Activated CD4-positive, alpha-beta T cell treated with anti-CD3 and anti-CD28 coated beads, Interleukin-2, amount 10 ng/mL, durations not matched to agents 7 days and 5 days (primary cell): Measurements from ENCODE around the gene CACFD1. TPM values are rescaled to one million over a fixed set of nuclear protein-coding genes. Genes with fewer than 3 reads are reported as not detected.
A peak's percentile ranks its signal among the peaks of the same experiment; 100 is the strongest.

Experiments
- CTCF ChIA-PET: fragments of 350-600 bp; sonication (Branson Sonifier 250); formaldehyde crosslinking; loops from one replicate; lab custom pipeline; 2021; ENCODE audit warnings: antibody characterized with exemption; lab: Charles Lee
- POLR2A ChIA-PET: fragments of 350-600 bp; sonication (Branson Sonifier 250); formaldehyde crosslinking; loops from one replicate; lab custom pipeline; 2021; ENCODE audit warnings: antibody characterized with exemption; lab: Charles Lee
- DNase-seq: peaks from one replicate; pipeline ENCODE4 v3.0.0-alpha.2; 2020
- H3K27ac Mint-ChIP-seq: one replicate; pipeline ENCODE4 v1.8.0; 2021; ENCODE audit warnings: mild to moderate bottlenecking, moderate library complexity, mixed read lengths
- H3K27me3 Mint-ChIP-seq: one replicate; pipeline ENCODE4 v1.8.0; 2021; ENCODE audit warnings: mixed read lengths
- H3K36me3 Mint-ChIP-seq: one replicate; pipeline ENCODE4 v1.8.0; 2021; ENCODE audit warnings: low read depth, mixed read lengths
- H3K4me1 Mint-ChIP-seq: one replicate; pipeline ENCODE4 v1.8.0; 2021; ENCODE audit warnings: mixed read lengths
- H3K4me3 Mint-ChIP-seq: one replicate; pipeline ENCODE4 v1.8.0; 2021; ENCODE audit warnings: mild to moderate bottlenecking, moderate library complexity, mixed read lengths
- H3K9me3 Mint-ChIP-seq: one replicate; pipeline ENCODE4 v1.8.0; 2021; ENCODE audit warnings: mixed read lengths
- total RNA-seq, 2 experiments: library from RNA; stranded (reverse); gene quantifications; one replicate each; pipeline ENCODE4 v1.2.3, GENCODE V29; 2021

Gene CACFD1
- total RNA-seq, 2 experiments from 2014 or later = 0.75 to 1.3 TPM

DNA sequence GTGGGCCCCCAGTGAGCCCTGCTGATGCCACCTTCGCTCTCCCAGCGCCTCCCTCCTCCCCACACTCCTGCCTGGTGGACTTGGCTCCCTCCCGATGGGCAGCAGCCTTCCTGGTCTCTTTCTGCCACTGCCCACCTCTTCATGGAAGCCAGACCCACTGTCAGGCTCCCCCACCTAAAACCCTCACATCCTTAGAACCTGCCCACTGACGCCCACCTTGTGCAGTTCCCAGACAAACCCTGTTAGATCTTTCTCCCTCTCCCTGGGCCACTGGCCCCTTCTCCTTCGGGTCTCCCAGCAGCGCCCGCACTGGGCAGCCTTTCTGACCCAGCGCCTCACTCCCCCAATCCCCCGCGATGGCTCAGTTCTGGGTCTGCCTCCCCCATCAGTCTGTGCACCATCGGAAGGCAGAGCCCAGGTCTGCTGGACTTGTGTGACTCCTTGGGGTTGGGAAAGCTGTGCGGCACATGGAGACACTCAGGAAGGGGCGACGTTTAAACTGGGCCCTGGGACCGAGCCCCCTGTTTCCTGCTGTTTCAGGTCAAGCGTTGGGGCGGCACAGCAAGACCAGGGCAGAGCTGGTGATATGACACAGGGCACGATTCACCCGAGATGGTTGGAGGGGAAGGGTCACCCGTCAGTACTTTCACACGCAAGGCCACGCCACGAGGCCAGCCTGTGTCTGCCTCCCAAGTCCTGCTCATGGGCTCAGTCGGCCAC is 47.6 kb downstream of the CACFD1 start:
- ChIA-PET POLR2A (no interaction called here), CTCF (no interaction called here)
- H3K27me3 Mint-ChIP-seq = peaks cover 5% of the 10 kb centered on the region

DNA sequence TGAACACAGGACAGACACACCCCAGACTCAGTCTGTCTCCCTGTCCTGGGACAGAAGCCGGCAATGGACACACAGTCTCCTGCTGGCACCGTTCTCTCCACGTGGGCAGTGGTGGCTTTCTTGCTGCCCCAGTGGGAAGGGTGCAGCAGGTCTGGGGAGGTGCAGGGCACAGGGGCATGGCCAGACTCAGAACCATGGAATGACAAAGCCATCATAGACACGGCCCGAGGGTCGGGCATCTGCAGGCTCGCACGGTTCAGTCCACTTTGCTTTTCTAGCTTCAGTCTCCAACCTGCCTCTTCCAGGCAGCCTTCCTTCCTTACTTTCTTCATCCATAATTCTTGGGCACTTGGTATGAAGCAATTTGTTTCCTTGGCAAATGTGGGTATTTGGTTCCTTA is 48.3 kb downstream of the CACFD1 start:
- Mint-ChIP-seq H3K27me3 (peaks cover 5% of the 10 kb centered on the region), H3K4me3 (no peak overlapping the region), H3K9me3 (no peaks in the 10 kb centered on the region), H3K4me1 (peaks cover 16% of the 10 kb centered on the region), H3K36me3 (no peaks in the 10 kb centered on the region), H3K27ac (no peak overlapping the region)
- ChIA-PET POLR2A (no interaction called here), CTCF (no interaction called here)
- no peak for DNase-seq

More for the DNA sequence above, 47.6 kb downstream of the CACFD1 start:
- Mint-ChIP-seq H3K36me3 (no peaks in the 10 kb centered on the region), H3K27ac (no peak overlapping the region), H3K9me3 (peaks cover 3% of the 10 kb centered on the region), H3K4me3 (no peak overlapping the region), H3K4me1 (peaks cover 16% of the 10 kb centered on the region)
- no peak for DNase-seq

DNA sequence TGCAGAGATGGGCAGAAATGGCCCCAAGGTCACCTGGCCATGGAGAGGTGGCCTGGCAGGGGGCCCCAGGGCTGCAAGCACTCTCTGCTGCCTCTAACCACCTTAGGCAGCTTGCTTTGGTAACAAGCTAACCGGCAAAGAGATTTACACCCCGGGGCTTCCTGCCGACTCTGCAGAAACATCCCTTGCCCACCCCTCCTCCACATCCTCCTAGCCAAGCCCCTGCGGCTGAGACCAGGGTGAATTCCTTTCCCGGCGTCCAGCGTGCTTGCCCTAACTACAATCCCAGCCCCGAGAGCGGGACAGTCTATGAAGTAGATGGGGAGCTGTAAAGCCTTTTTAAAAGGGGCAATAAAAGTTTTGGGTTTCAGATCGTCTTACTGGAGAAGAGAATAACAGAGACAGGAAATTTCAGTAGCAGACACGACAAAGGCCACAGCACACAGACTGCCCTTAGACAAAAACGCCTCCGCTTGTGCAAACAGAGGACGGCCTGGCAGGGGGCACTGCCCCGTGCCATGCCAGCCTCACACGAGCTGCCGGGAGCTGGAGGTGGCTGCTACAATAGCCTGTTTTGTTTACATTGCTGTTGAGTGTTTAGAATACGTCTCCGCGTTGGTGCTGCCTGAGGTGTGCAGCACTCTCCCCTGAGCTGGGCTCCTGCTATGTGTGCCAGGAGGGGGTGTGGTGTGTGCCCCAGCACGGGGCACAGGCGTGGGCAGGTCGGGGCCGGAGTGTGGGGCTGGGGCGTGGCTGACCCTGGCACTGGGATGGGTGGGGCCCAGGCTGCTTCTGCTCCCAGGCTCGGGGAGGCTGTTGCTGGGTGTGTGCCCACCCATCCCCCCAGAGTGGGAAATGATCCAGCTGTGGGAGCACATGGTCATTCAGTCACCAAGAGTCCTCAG is 49.7 kb downstream of the CACFD1 start:
- peak overlapping the region; percentile 60 for H3K4me3 Mint-ChIP-seq
- CTCF ChIA-PET = interaction anchor here (0.6 to 0.7 kb wide), 2 partner anchors 9 to 25 kb away, joined by 3 read pairs; no protein-coding TSS in a partner anchor
- H3K36me3 Mint-ChIP-seq = no peaks in the 10 kb centered on the region
- H3K4me1 Mint-ChIP-seq = peaks cover 16% of the 10 kb centered on the region
- POLR2A ChIA-PET = no interaction called here
- H3K27me3 Mint-ChIP-seq = no peaks in the 10 kb centered on the region
- DNase-seq = peak; percentile 38
- H3K27ac Mint-ChIP-seq = peak overlapping the region; percentile 93
- H3K9me3 Mint-ChIP-seq = no peaks in the 10 kb centered on the region

DNA sequence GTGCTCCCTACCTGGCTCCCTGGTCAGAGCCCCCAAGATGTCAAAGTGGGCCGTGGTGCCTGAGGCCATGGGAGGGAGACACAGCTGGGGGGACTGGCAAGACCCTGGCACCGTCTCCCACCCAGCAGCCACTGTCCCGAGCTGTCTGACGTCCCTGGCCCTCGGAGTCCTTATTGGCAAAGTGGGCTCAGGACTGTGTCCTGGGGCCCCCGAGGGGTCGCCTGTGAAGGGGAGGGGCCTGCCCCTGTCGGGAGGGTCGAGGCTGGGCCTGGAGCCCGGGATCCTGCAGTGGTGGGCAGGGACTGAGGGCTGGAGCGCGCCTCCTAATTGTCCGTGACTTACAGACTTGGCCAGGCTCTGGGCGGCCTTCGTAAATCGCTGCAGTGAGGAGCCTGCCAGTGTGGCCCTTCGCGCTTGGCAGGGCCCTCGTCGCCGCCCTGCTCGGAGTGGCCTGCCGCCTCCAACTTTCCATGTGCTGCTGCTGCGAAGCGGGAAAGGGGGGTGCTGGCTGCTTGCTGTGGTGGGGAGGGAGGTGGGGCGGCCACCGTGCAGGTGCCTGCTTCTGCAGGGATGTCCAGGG is 51.2 kb downstream of the CACFD1 start:
- no peaks in the 10 kb centered on the region for H3K9me3 Mint-ChIP-seq
- peaks cover 16% of the 10 kb centered on the region for H3K4me1 Mint-ChIP-seq
- CTCF ChIA-PET = no interaction called here
- H3K27ac Mint-ChIP-seq = no peak overlapping the region
- no peaks in the 10 kb centered on the region for H3K36me3 Mint-ChIP-seq
- H3K4me3 Mint-ChIP-seq = no peak overlapping the region
- POLR2A ChIA-PET = no interaction called here
- no peaks in the 10 kb centered on the region for H3K27me3 Mint-ChIP-seq
- DNase-seq = no peak

DNA sequence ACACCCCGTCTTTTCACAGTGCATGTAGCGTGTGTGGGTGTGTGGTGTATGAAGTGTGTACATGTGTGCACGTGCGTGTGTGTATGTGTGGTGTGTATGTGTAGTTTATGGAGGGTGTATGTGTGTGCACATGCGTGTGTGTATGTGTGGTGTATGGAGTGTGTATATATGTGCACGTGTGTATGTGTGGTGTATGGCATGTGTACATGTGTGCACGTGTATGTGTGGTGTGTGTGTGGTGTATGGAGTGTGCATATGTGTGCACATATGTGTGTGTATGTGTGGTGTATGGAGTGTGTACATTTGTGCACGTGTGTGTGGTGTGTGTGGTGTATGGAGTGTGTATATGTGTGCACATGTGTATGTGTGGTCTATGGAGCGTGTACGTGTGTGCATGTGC is 51.8 kb downstream of the CACFD1 start:
- ChIA-PET POLR2A (no interaction called here), CTCF (no interaction called here)
- peaks cover 16% of the 10 kb centered on the region for H3K4me1 Mint-ChIP-seq

DNA sequence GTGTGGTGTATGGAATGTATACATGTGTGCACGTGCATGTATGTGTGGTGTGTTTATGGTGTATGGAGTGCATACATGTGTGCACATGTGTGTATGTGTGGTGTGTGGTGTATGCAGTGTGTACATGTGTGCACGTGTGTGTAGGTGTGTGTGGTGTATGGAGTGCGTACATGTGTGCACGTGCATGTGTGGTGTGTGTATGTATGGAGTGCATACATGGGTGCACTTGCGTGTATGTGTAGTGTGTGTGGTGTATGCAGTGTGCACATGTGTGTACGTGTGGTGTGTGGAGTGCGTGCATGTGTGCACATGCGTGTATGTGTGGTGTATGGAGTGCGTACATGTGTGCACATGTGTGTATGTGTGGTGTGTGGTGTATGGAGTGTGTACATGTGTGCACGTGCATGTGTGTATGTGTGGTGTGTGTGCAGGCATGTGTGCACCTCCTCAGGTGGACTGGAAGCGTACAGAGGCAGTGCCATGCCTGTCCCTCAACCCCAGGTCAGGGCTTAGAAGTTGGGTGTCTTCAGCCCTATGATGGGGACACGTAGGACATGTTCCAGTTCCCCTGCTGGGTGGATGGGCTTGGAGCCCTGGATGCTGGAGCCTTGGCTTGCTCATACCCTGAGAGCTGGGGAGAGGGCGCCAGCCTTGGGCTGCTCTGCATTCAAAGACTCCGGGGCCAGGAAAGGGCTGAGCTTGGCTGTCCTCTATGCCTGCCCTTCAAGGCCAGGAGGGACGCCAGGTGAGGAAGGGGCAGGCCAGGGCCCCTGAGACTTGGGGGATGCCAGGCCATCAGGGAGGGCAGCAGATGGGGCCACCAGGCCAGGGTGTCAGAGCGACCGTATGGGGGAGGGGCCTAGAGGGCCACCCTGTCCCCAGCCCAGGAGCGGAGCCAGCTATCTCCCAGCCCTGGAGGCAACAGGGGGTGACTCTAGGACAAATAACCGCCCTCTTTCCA is 52.8 kb downstream of the CACFD1 start:
- DNase-seq = no peak
- H3K4me1 Mint-ChIP-seq = peaks cover 16% of the 10 kb centered on the region
- ChIA-PET CTCF (interaction anchor here (0.6 kb wide), 2 partner anchors 114 to 1083 kb away, joined by 3 to 4 read pairs; no protein-coding TSS in a partner anchor), POLR2A (no interaction called here)
- no peak overlapping the region for H3K27ac Mint-ChIP-seq
- H3K27me3 Mint-ChIP-seq = no peaks in the 10 kb centered on the region
- no peak overlapping the region for H3K4me3 Mint-ChIP-seq
- H3K9me3 Mint-ChIP-seq = no peaks in the 10 kb centered on the region
- H3K36me3 Mint-ChIP-seq = no peaks in the 10 kb centered on the region

More for the DNA sequence above, 51.8 kb downstream of the CACFD1 start:
- DNase-seq = no peak
- Mint-ChIP-seq H3K4me3 (no peak overlapping the region), H3K9me3 (no peaks in the 10 kb centered on the region), H3K36me3 (no peaks in the 10 kb centered on the region), H3K27ac (no peak overlapping the region), H3K27me3 (no peaks in the 10 kb centered on the region)

DNA sequence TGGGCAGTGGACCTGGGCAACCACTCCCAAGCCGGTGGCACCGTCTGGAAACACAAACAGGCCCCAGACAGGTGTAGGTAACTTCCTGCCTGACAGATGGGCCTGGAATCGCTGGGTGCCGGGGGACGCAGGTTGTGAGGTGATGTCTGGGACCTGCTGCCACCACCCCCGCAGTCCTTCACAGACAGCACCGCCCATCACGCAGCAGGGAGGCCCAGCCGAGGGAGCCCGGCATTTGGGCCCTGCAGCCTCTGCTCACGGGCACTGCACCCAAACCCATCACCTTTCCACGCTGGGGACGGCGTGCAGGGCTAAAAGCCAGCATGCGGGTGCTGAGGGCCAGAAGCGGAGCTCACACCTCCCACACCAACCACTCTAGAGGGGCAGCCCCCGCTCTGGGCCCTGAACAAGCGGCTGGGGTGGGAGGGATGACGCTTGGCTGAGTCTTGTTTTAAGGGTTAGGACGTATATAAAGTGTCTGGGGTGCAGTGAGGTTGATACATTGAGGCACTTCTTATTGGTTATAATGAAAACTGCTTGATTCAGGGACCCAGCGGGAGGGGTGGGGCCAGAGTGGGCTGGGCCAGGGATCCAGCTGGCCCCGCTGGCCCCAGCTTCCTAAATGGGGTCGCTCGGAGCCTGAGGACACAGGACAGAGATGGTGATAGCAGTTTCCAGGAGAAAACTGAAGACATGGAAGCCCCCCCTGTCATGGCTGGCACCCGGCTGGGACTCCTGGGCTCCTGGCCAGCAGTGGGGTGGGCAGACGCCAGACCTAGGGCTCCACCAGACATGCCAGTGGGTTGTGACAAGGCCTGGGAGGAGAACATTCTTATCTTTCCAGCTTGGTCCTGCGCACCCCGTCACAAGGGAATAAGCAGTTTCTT is 53.7 kb downstream of the CACFD1 start:
- H3K36me3 Mint-ChIP-seq = no peaks in the 10 kb centered on the region
- H3K4me3 Mint-ChIP-seq = no peak overlapping the region
- peaks cover 16% of the 10 kb centered on the region for H3K4me1 Mint-ChIP-seq
- no peak overlapping the region for H3K27ac Mint-ChIP-seq
- no peaks in the 10 kb centered on the region for H3K9me3 Mint-ChIP-seq
- ChIA-PET POLR2A (no interaction called here), CTCF (interaction anchor here (0.6 kb wide), 2 partner anchors 115 to 1084 kb away, joined by 3 to 4 read pairs; no protein-coding TSS in a partner anchor)
- no peaks in the 10 kb centered on the region for H3K27me3 Mint-ChIP-seq
- DNase-seq = no peak

DNA sequence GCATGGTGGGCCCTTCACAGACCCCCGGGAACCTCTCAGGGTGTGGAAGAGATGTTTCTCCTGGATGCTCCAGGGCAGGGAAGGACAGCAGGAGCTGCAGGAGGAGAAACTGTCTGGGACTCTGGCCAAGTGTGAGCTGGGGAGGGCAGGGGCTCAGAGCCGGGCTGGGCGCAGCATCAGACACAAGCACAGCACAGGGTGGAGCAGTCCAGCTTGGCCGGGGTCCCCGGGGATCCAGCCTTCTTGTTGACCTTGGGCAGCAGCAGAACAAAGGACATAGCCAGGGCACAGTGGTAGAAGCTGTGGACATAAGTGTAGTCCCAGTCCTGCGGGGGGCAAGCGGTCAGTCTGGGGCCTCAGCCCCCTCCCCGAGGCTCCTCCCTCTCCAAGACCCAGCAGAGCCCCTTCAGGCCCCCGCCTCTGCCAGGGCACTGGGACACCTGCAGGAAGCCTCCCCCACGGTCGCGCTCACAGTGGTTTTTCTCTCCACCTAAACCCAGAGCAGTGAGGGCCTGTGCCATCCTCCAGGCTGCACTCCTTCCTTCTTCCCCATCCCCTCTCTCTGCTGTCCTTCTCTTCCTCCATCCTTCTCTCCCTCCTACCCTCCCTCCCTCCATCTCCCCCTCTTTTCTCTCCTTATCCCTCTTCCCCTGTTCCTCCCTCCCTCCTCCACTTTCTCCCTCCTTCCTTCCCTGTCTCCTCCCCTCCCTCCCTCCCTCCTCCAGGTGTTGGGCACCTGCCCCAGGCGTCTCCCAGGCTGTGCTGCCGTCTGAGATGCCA is 54.9 kb downstream of the CACFD1 start:
- no peak for DNase-seq
- no peak overlapping the region for H3K27ac Mint-ChIP-seq
- no peaks in the 10 kb centered on the region for H3K9me3 Mint-ChIP-seq
- peaks cover 6% of the 10 kb centered on the region for H3K4me1 Mint-ChIP-seq
- ChIA-PET POLR2A (no interaction called here), CTCF (no interaction called here)
- no peaks in the 10 kb centered on the region for H3K36me3 Mint-ChIP-seq
- no peaks in the 10 kb centered on the region for H3K27me3 Mint-ChIP-seq
- no peak overlapping the region for H3K4me3 Mint-ChIP-seq

DNA sequence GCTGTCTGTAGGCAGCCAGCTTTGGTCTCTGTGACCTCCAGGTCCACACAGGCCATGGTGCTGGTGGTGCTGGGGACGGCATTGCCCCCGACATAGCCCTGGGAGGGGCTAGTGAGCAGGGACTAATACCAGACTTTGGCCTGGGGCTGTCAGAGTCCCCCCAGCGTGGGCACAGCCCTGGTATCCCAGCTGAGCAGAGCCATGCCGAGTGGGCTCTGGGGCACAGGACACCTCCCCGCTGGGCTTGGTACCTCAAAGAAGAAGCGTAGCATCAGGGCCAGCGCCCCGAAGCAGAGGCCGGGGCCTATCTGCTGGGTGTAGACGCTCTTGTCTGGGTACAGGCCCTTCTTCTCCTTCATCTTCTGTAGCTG is 55.4 kb downstream of the CACFD1 start:
- Mint-ChIP-seq H3K27ac (no peak overlapping the region), H3K36me3 (no peaks in the 10 kb centered on the region), H3K9me3 (no peaks in the 10 kb centered on the region), H3K27me3 (no peaks in the 10 kb centered on the region), H3K4me1 (peaks cover 2% of the 10 kb centered on the region), H3K4me3 (no peak overlapping the region)
- CTCF ChIA-PET = no interaction called here
- POLR2A ChIA-PET = no interaction called here
- no peak for DNase-seq

DNA sequence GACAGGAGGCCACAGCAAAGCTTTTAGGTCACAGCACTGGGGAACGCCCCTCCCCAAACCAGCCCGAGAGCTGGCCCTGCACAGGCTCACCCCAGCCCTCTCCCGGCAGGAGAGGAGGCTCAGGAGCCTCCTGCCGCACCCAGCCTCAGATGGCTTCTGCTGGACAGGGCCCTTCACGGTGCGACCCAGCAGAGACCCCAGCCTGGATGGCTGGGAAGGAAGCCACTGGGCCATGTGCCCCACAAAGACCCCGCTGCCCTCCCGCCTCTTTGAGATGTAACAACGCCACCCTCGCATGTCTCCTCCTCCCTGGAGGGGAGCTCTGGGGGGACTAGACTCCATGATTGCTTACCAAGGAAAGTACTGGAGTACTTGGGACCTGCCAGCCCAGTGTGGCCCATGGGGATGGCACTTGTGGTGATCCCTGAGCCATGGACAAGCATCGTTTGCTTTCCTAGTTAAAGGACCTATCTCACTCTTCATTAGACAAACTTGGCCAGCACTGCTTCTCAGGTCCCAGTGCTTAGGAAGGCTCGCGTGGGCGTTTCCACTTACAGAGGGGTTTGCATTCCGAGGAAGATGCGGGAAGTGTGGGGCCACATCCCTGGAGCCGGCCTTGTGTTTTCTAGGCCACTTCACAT is 56.0 kb downstream of the CACFD1 start:
- H3K27me3 Mint-ChIP-seq = no peaks in the 10 kb centered on the region
- DNase-seq = no peak
- POLR2A ChIA-PET = no interaction called here
- no peaks in the 10 kb centered on the region for H3K9me3 Mint-ChIP-seq
- no peak overlapping the region for H3K4me3 Mint-ChIP-seq
- H3K4me1 Mint-ChIP-seq = no peaks in the 10 kb centered on the region
- no peak overlapping the region for H3K27ac Mint-ChIP-seq
- CTCF ChIA-PET = no interaction called here
- no peaks in the 10 kb centered on the region for H3K36me3 Mint-ChIP-seq
